Fibroblast of pulmonary artery (primary cell): ENCODE data around the gene DDX1.

Experiments
- DNase-seq: peaks from one replicate; pipeline ENCODE4 v3.0.0-alpha.2; 2010; ENCODE audit warnings: low read depth
- H3K4me3 ChIP-seq: replicated peaks from 2 replicates; pipeline ENCODE4 v1.5.1; 2011; ENCODE audit warnings: low read depth, mild to moderate bottlenecking, control low read depth, low read length, moderate library complexity
- CTCF ChIP-seq: IDR thresholded peaks from 2 replicates; pipeline ENCODE4 v1.5.1; 2011; ENCODE audit warnings: mild to moderate bottlenecking, control low read depth, low read length, inconsistent platforms; ENCODE audit errors: missing control alignments

The DDX1 gene

DNA sequence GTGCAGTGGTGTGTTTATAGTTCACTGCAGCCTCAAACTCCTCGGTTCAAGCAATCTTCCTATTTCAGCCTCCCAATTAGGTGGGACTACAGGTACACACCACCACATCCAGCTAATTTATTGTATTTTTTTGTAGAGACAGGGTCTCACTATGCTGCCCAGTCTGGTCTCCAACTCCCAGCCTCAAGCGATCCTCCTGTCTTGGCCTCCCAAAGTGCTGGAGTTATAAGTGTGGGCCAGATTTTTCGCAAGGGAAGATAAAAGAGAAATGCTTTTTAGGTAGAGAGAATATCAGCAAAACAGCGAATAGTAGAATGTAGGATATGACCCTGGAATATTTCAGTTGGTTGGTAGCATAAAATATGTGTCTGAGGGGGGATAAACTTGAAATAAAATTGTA is 4.3 kb downstream of the DDX1 start:
- DNase-seq: no peak
- no peak for TF ChIP-seq CTCF

DNA sequence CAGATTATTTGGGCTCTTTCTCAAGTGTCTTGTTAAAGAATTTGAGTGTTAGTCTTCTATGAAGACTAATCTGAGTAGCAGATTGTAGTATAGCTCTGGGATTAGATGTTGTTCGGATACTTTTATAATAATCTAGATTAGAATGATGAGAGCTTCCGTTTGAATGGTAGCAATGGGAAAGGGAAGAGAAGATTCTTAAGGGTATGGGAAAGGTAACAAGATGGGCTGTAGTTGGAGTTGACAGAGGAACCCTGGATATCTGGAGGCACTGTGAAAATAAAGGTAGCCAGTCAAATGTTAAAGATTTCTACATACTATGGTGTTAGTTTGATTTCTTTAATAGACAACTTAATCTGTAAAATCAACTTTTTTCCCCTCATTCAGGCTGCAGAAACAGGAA is 4.7 kb downstream of the DDX1 start:
- TF ChIP-seq CTCF: no peak

More for the DNA sequence above, 4.3 kb downstream of the DDX1 start:
- no peak overlapping the region for H3K4me3 ChIP-seq

DNA sequence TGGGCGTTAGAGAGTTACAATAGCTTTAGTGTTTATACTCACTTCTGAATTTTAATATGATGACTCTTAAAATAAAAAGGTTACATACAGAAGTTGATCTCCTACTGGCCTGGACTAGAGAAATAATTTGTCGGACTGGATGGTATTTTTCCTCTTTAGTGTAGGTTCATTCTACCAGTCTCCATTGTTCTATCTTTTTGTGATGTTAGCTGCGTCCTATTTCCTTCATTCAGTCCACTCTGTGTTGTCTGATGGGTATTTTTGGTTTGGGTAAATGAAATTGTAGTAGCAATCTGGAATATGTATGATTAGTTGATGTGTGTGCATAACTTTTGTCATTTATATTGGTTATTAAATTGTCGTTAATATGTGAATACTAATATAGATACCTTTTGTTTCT is 5.3 kb downstream of the DDX1 start:
- no peak for DNase-seq
- no peak overlapping the region for H3K4me3 ChIP-seq
- TF ChIP-seq CTCF: no peak

More for the DNA sequence above, 4.7 kb downstream of the DDX1 start:
- DNase-seq: no peak
- no peak overlapping the region for H3K4me3 ChIP-seq

DNA sequence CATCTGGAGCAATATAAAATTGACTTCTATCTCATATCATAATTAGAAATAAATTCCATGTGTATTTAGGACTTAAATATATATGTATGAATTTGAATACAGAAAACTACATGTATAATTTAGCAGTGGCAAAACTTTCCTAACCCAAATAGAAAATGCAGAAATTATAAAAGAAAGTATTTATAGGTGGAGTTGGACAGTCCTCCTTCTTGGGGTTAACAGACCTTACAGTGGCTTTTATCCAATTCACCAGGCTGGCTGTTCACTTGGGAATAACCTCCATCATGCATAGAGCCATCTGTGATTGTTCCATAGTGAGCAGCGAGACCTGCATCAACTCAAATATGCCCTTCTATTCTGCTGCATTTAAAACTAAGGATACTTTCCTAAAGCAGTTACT is 8.3 kb downstream of the DDX1 start:
- TF ChIP-seq CTCF: no peak
- no peak overlapping the region for H3K4me3 ChIP-seq
- no peak for DNase-seq

GRCh38 chr2:15601681-15602080 is 10.0 kb downstream of the DDX1 start:
- H3K4me3 ChIP-seq: no peak overlapping the region
- DNase-seq: no peak
- no peak for TF ChIP-seq CTCF

DNA sequence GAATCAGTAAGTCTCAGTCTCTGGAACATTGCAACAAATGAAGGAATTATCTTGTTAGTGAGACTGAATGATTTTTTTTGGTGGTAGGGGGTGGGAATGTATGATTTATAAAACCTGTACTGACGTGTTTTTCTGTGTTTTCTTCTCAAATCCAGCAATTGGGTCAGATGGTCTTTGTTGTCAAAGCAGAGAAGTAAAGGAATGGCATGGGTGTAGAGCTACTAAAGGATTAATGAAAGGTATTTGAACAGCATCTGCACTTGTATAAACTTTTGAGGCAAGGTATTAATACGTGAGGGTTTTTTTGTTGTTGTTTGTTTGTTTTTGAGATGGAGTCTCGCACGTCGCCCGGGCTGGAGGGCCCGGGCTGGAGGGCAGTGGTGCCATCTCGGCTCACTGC is 10.7 kb downstream of the DDX1 start:
- TF ChIP-seq CTCF: no peak
- no peak overlapping the region for H3K4me3 ChIP-seq
- no peak for DNase-seq

- DNase-seq: no peak
- H3K4me3 ChIP-seq: no peak overlapping the region
- TF ChIP-seq CTCF: no peak
Measured at GRCh38 chr2:15603044-15603765, 11.5 kb downstream of the DDX1 start.
